Stimulated activated CD4-positive, alpha-beta T cell treated with anti-CD3 and anti-CD28 coated beads, Interleukin-15, amount 100 ng/mL, for 48 hours (primary cell): Measurements from ENCODE around the gene NELFA.

Source experiments
- DNase-seq, 2 donors: peaks; one replicate each; pipeline ENCODE4 v3.0.0-alpha.2; 2020; ENCODE audit warnings: low read depth in 2 of 2

Gene NELFA

DNA sequence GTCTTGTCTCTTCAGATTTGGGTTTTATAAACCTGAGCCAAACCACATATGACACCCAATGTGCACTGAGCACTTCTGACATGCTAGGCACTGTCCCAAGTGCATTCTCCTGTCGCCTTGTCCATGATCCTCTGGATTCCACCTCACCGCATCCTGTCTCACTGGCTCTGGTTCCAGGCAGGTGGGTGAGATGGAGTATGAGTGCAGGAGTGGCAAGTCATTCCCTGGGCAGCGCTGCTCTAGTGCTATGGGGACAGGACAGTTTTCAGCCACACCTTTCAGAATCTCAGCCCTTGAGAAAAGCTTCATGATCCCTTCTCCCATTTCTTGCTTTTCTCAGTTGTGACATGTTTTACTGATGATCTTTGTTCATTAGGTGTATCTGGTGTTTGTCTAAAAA is 71.2 kb downstream of the NELFA start:
- DNase-seq = no peak

DNA sequence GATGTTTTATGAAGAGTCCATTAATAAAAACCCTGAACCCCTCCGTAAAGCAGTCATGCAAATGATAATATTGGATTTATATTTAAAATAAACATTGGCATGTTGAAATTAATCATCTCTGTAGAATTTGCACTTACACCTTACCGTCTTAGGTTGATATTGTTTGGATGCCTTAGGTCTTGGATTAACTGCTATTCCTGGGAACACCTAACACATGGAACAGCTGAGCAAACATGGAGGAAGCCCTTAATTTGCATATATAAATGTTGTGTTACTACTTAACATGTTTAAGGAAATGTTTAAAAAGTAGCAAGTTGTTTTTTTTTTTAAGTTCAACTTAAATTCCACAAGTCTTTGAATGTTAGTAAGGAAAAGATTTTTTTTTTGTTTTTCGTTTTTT is 75.1 kb downstream of the NELFA start:
- DNase-seq = no peak

DNA sequence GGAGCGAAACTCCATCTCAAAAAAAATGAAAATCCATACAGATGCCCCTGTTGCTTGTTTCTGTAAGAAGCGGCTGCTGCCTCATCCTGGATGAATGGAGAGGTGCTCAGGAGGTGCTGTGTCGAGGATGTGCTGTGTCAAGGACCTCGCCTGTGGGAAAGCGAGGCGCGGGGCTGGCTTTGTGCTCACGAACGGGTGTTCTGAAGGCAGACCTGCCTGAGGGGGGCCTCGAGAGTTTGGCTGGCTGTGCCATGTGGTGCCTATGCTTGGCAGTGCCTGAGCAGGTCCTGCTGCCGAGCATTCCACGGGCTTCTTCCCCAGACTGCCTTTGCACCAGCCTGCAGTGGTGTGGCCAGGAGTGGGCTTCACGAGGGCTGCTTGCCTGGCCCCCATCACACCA is 76.0 kb downstream of the NELFA start:
- no peak for DNase-seq
